SK-N-SH treated with all-trans-retinoic acid at 6 μM for 48 hours (cell line): ENCODE measurements around the gene SETDB2.

Experiments used
- ARNTL ChIP-seq: fragments of 450-650 bp; formaldehyde crosslinking; IDR thresholded peaks from 2 replicates; pipeline ENCODE4 v1.5.0; 2020; ENCODE audit warnings: low read depth, mild to moderate bottlenecking, moderate library complexity, borderline replicate concordance
- BACH2 ChIP-seq: fragments of 250-450 bp; sonication (Bioruptor Pico); IDR thresholded peaks from 2 replicates; pipeline ENCODE4 v1.9.0; 2021; ENCODE audit warnings: mild to moderate bottlenecking, borderline replicate concordance
- OSR1 ChIP-seq: fragments of 250-450 bp; sonication (Bioruptor Pico); IDR thresholded peaks from 2 replicates; pipeline ENCODE4 v1.8.0; 2022; ENCODE audit warnings: moderate library complexity, mild to moderate bottlenecking, inconsistent platforms
- RARB ChIP-seq: fragments of 250-450 bp; sonication (Bioruptor Pico); IDR thresholded peaks from 2 replicates; pipeline ENCODE4 v1.8.0; 2021; ENCODE audit warnings: mild to moderate bottlenecking, moderate library complexity
- SNAI2 ChIP-seq: fragments of 250-450 bp; sonication (Bioruptor Pico); IDR thresholded peaks from 2 replicates; pipeline ENCODE4 v1.5.0; 2020; ENCODE audit warnings: mild to moderate bottlenecking, moderate library complexity
- TCF4 ChIP-seq: fragments of 250-450 bp; sonication (Bioruptor Pico); IDR thresholded peaks from 2 replicates; pipeline ENCODE4 v1.8.0; 2021; ENCODE audit warnings: mild to moderate bottlenecking, moderate library complexity, borderline replicate concordance
- ZNF70 ChIP-seq: fragments of 450-650 bp; formaldehyde crosslinking; IDR thresholded peaks from 2 replicates; pipeline ENCODE4 v1.5.0; 2020; ENCODE audit warnings: mild to moderate bottlenecking, moderate library complexity
- ZNF8 ChIP-seq: fragments of 450-650 bp; formaldehyde crosslinking; IDR thresholded peaks from 2 replicates; pipeline ENCODE4 v1.5.0; 2020; ENCODE audit warnings: mild to moderate bottlenecking, moderate library complexity

GRCh38 chr13:49417161-49417560, 26.9 kb upstream of the SETDB2 start:
- no peak for TF ChIP-seq TCF4 (CRISPR knock-in tag)
- no peak for TF ChIP-seq BACH2 (CRISPR knock-in tag)
- no peak for TF ChIP-seq ZNF70 (CRISPR knock-in tag)
- no peak for TF ChIP-seq SNAI2 (CRISPR knock-in tag)
- no peak for TF ChIP-seq OSR1 (CRISPR knock-in tag)
- TF ChIP-seq RARB (CRISPR knock-in tag), result no peak
- no peak for TF ChIP-seq ZNF8 (CRISPR knock-in tag)
- no peak for TF ChIP-seq ARNTL (CRISPR knock-in tag)
